Right lobe of liver (tissue), 4 donors: ENCODE data around the gene PIAS3.

ENCODE experiments used
- CTCF ChIP-seq, 4 donors: fragments of 200-600 bp in 3 of 4; fragments of 450-650 bp in 1 of 4; IDR thresholded peaks; one replicate each; pipeline versions ENCODE4 v1.5.1 to v1.8.0; 2016 to 2022; ENCODE audit warnings: antibody characterized with exemption in 4 of 4, mild to moderate bottlenecking in 2 of 4
- POLR2A ChIP-seq: fragments of 450-650 bp; IDR thresholded peaks from one replicate; pipeline ENCODE4 v1.6.1; 2017; ENCODE audit warnings: antibody characterized with exemption, mild to moderate bottlenecking
- donor health status: DM: no; HTN: no; CAD: no.
- donor health status: DM: no; HTN: no; CAD: no.
- donor health status: DM: no; HTN: yes; CAD: no.

DNA sequence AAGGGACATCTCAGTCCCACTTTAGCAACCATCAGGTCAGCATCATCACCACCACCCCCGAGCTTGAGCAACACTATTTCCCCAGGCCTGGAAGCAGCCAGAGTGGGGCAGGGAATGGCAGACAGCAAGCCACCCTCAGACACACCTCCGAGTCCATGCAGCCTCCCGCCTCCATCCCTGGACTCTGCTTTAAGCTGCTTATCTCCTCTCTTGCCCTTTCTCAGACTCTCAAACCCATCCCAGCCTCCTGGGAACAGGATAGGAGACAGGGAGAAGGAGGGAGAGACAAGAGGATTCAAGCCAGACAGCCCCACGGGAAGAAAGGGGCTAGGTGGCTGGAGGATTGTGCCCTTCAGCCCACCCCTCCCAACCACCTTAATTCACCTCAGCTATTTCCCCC, 1.7 kb downstream of the PIAS3 start:
- TF ChIP-seq CTCF (IDR thresholded peaks at IDR 0.05) (no peak), POLR2A (no peak)
